ENCODE measurements around the gene FOXC1. TPM values are rescaled to one million over a fixed set of nuclear protein-coding genes. Genes with fewer than 3 reads are reported as not detected.
A peak's percentile ranks its signal among the peaks of the same experiment; 100 is the strongest.

FOXC1 gene
- polyA plus RNA-seq, 1 of the 3 experiments (the other 2 are of a cell fraction) = 4.3 TPM

- no peak overlapping the region for H3K4me2 ChIP-seq
Measured at GRCh38 chr6:1630212-1630770, 20.6 kb downstream of the FOXC1 start.

GRCh38 chr6:1630771-1631217, 21.1 kb downstream of the FOXC1 start:
- no peaks in the 10 kb centered on the region for H3K36me3 ChIP-seq (replicated peaks in 1 of 2; ENCODE audit: control insufficient read depth in 1 of 2, insufficient read depth in 2 of 2, low read length in 1 of 2)
- H3K4me3 ChIP-seq (ENCODE audit: low read depth in 2 of 2, low read length in 1 of 2) = no peak overlapping the region
- DNase-seq = no peak
- ChIA-PET CTCF (interaction anchor here (1.5 kb wide), 1 partner anchor 11 kb away, joined by 3 read pairs; no protein-coding TSS in a partner anchor), POLR2A (no interaction called here)
- H3K79me2 ChIP-seq (ENCODE audit: insufficient read depth) = no peaks in the 10 kb centered on the region
- H3K27ac ChIP-seq (ENCODE audit: low read depth in 2 of 2, low read length in 1 of 2) = no peak overlapping the region
- H3K9me3 ChIP-seq = no peaks in the 10 kb centered on the region
- H3K9ac ChIP-seq = no peak overlapping the region
- peaks cover 0 to 16% of the 10 kb centered on the region in 2 experiments; a peak in 2 of 4 replicates for H3K4me1 ChIP-seq (ENCODE audit: control insufficient read depth in 1 of 2, insufficient read depth in 2 of 2, low read depth in 1 of 2, low read length in 1 of 2)
- H3F3A ChIP-seq (replicated peaks; ENCODE audit: insufficient read depth) = no peaks in the 10 kb centered on the region
- H3K27me3 ChIP-seq (ENCODE audit: insufficient read depth) = no peaks in the 10 kb centered on the region
- no peaks in the 10 kb centered on the region for H4K20me1 ChIP-seq (ENCODE audit: insufficient read depth)
- no peaks in the 10 kb centered on the region for H3K9me2 ChIP-seq
- H2AFZ ChIP-seq (ENCODE audit: low read depth) = no peak overlapping the region
- H3K4me2 ChIP-seq = no peak overlapping the region
- WGBS (ENCODE audit: low lambda C conversion rate) = 73% methylated on average over 10 of the region's 11 CpGs
- no peak for TF ChIP-seq REST (IDR thresholded peaks at IDR 0.05; ENCODE audit: low read depth, low read length)
- TF ChIP-seq FOXJ3 (CRISPR knock-in tag; IDR thresholded peaks at IDR 0.05) = no peak
- 0 out of 4 replicates have a peak, but pooled peaks of 1 of the 2 experiments have one; percentile 18 for TF ChIP-seq EP300 (IDR thresholded peaks at IDR 0.05; ENCODE audit: borderline replicate concordance in 1 of 2, low read depth in 1 of 2, low read length in 1 of 2)
- TF ChIP-seq JUND (IDR thresholded peaks at IDR 0.05) = peak; percentile 54
- no peak for TF ChIP-seq GATA2 (CRISPR knock-in tag; IDR thresholded peaks at IDR 0.05)
- no peak for TF ChIP-seq SIN3A (IDR thresholded peaks at IDR 0.05; ENCODE audit: borderline replicate concordance, low read depth, low read length)
- peak; percentile 28; the same call in 1 of the 2 replicates for TF ChIP-seq TCF12 (IDR thresholded peaks at IDR 0.05)
- TF ChIP-seq RXRA (IDR thresholded peaks at IDR 0.05; ENCODE audit: borderline replicate concordance, low read depth) = no peak
- TF ChIP-seq RAD21 (IDR thresholded peaks at IDR 0.05; ENCODE audit: low read length) = no peak
- no peak for TF ChIP-seq SMC3 (IDR thresholded peaks at IDR 0.05; ENCODE audit: low read depth, low read length)

More at GRCh38 chr6:1630212-1630770, 20.6 kb downstream of the FOXC1 start:
- Histone ChIP-seq H3K4me3 (ENCODE audit: low read depth in 2 of 2, low read length in 1 of 2) (no peak overlapping the region), H4K20me1 (ENCODE audit: insufficient read depth) (no peaks in the 10 kb centered on the region), H3K36me3 (replicated peaks in 1 of 2; ENCODE audit: control insufficient read depth in 1 of 2, insufficient read depth in 2 of 2, low read length in 1 of 2) (peaks cover 0 to 2% of the 10 kb centered on the region in 2 experiments), H3K4me1 (ENCODE audit: control insufficient read depth in 1 of 2, insufficient read depth in 2 of 2, low read depth in 1 of 2, low read length in 1 of 2) (peaks cover 0 to 16% of the 10 kb centered on the region in 2 experiments; a peak in 2 of 4 replicates), H3K27me3 (ENCODE audit: insufficient read depth) (no peaks in the 10 kb centered on the region), H3K9me3 (no peaks in the 10 kb centered on the region), H3K27ac (ENCODE audit: low read depth in 2 of 2, low read length in 1 of 2) (no peak overlapping the region), H3K9me2 (no peaks in the 10 kb centered on the region), H3K79me2 (ENCODE audit: insufficient read depth) (no peaks in the 10 kb centered on the region), H3F3A (replicated peaks; ENCODE audit: insufficient read depth) (no peaks in the 10 kb centered on the region), H2AFZ (ENCODE audit: low read depth) (no peak overlapping the region), H3K9ac (no peak overlapping the region)
- POLR2A ChIA-PET = no interaction called here
- CTCF ChIA-PET = interaction anchor here (1.5 kb wide), 1 partner anchor 11 kb away, joined by 3 read pairs; no protein-coding TSS in a partner anchor
- no peak for TF ChIP-seq RAD21 (IDR thresholded peaks at IDR 0.05; ENCODE audit: low read length)
- TF ChIP-seq ELF1 (IDR thresholded peaks at IDR 0.05) = no peak
- TF ChIP-seq REST (IDR thresholded peaks at IDR 0.05; ENCODE audit: low read depth, low read length) = no peak
- no peak for TF ChIP-seq FOSL2 (IDR thresholded peaks at IDR 0.05; ENCODE audit: borderline replicate concordance, low read depth)
- TF ChIP-seq YY1 (IDR thresholded peaks at IDR 0.05; ENCODE audit: low read depth) = no peak
- no peak for TF ChIP-seq SMC3 (IDR thresholded peaks at IDR 0.05; ENCODE audit: low read depth, low read length)
- no peak for TF ChIP-seq NRF1 (IDR thresholded peaks at IDR 0.05; ENCODE audit: low read depth, low read length)
- no peak for TF ChIP-seq TAF1 (IDR thresholded peaks at IDR 0.05; ENCODE audit: borderline replicate concordance, low read depth, low read length)
- no peak for TF ChIP-seq MEF2A (IDR thresholded peaks at IDR 0.05; ENCODE audit: borderline replicate concordance, low read depth)
- TF ChIP-seq JUND (IDR thresholded peaks at IDR 0.05) = no peak
- no peak for TF ChIP-seq NFIC (IDR thresholded peaks at IDR 0.05; ENCODE audit: borderline replicate concordance)
- DNase-seq = no peak
- WGBS (ENCODE audit: low lambda C conversion rate) = 95% methylated on average over 8 of the region's 10 CpGs

All from SK-N-SH (cell line).